Measurements from ENCODE around the gene RMND1. TPM values are rescaled to one million over a fixed set of nuclear protein-coding genes. Genes with fewer than 3 reads are reported as not detected.
"Not testable (repeated sequence)": the region's sequence is repeated elsewhere in the genome, so short reads cannot be mapped to it uniquely, and the experiment has no call there.

The RMND1 gene
- polyA plus RNA-seq, 2 donors: 9.6 to 10.6 TPM

DNA sequence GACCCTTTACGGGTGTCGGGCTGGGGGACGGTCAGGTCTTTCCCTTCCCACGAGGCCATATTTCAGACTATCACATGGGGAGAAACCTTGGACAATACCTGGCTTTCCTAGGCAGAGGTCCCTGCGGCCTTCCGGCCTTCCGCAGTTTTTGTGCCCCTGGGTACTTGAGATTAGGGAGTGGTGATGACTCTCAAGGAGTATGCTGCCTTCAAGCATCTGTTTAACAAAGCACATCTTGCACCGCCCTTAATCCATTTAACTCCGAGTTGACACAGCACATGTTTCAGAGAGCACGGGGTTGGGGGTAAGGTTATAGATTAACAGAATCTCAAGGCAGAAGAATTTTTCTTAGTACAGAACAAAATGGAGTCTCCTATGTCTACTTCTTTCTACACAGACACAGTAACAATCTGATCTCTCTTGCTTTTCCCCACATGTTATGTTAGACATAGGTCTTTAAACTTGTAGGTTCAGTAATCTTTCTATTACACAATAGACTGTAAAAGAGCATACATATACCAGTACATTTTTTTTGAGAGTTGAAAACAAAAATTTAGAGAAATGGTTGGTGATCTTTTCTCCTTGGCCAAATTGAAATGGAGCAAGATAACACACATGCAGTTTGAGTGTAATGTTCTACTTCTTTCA lies 3.9 kb upstream of the RMND1 start:
- WGBS, 2 donors: 57 to 68% methylated on average over 6 to 7 of the region's 10 CpGs
- not testable (repeated sequence) for H3K27me3 ChIP-seq (ENCODE audit: control insufficient read depth in 1 of 2, insufficient read depth in 2 of 2, low read length in 2 of 2); H3K4me1 ChIP-seq (ENCODE audit: control insufficient read depth in 2 of 2, insufficient read depth in 2 of 2, low read length in 1 of 2); H3K27ac ChIP-seq (ENCODE audit: low read depth in 2 of 2, low read length in 1 of 2); H3K9me3 ChIP-seq (ENCODE audit: control insufficient read depth in 2 of 2, insufficient read depth in 1 of 2, low read depth in 1 of 2, low read length in 1 of 2); H3K36me3 ChIP-seq (ENCODE audit: control insufficient read depth in 2 of 2, insufficient read depth in 2 of 2, low read length in 1 of 2); H3K4me3 ChIP-seq (ENCODE audit: low read depth in 1 of 2, low read length in 2 of 2)

GRCh38 chr6:151452750-151453427 lies 963 bp upstream of the RMND1 start:
- H3K9me3 ChIP-seq (ENCODE audit: control insufficient read depth in 2 of 2, insufficient read depth in 1 of 2, low read depth in 1 of 2, low read length in 1 of 2): no peaks in the 10 kb centered on the region
- peak overlapping the region; percentile 96 to 97 for H3K27ac ChIP-seq (ENCODE audit: low read depth in 2 of 2, low read length in 1 of 2)
- 0 to 1% methylated on average over 24 of the region's 24 CpGs for WGBS, 2 donors
- no peaks in the 10 kb centered on the region for H3K27me3 ChIP-seq (ENCODE audit: control insufficient read depth in 1 of 2, insufficient read depth in 2 of 2, low read length in 2 of 2)
- no peaks in the 10 kb centered on the region for H3K4me1 ChIP-seq (ENCODE audit: control insufficient read depth in 2 of 2, insufficient read depth in 2 of 2, low read length in 1 of 2)
- peak overlapping the region; percentile 76 to 95 for H3K4me3 ChIP-seq (ENCODE audit: low read depth in 1 of 2, low read length in 2 of 2)
- peaks cover 0 to 4% of the 10 kb centered on the region in 2 donors for H3K36me3 ChIP-seq (ENCODE audit: control insufficient read depth in 2 of 2, insufficient read depth in 2 of 2, low read length in 1 of 2)

- Histone ChIP-seq H3K4me1 (ENCODE audit: control insufficient read depth in 2 of 2, insufficient read depth in 2 of 2, low read length in 1 of 2) (no peaks in the 10 kb centered on the region), H3K9me3 (ENCODE audit: control insufficient read depth in 2 of 2, insufficient read depth in 1 of 2, low read depth in 1 of 2, low read length in 1 of 2) (no peaks in the 10 kb centered on the region), H3K36me3 (ENCODE audit: control insufficient read depth in 2 of 2, insufficient read depth in 2 of 2, low read length in 1 of 2) (peaks cover 0 to 4% of the 10 kb centered on the region in 2 donors), H3K27me3 (ENCODE audit: control insufficient read depth in 1 of 2, insufficient read depth in 2 of 2, low read length in 2 of 2) (no peaks in the 10 kb centered on the region), H3K4me3 (ENCODE audit: low read depth in 1 of 2, low read length in 2 of 2) (peak overlapping the region; percentile 68 to 95), H3K27ac (ENCODE audit: low read depth in 2 of 2, low read length in 1 of 2) (peak overlapping the region; percentile 70 to 97)
- 0 to 2% methylated on average over 22 of the region's 22 CpGs for WGBS, 2 donors
Observed at GRCh38 chr6:151451417-151451949, 443 bp downstream of the RMND1 start.

GRCh38 chr6:151450928-151451327 lies 998 bp downstream of the RMND1 start:
- H3K9me3 ChIP-seq (ENCODE audit: control insufficient read depth in 2 of 2, insufficient read depth in 1 of 2, low read depth in 1 of 2, low read length in 1 of 2); H3K36me3 ChIP-seq (ENCODE audit: control insufficient read depth in 2 of 2, insufficient read depth in 2 of 2, low read length in 1 of 2); H3K27ac ChIP-seq (ENCODE audit: low read depth in 2 of 2, low read length in 1 of 2); H3K27me3 ChIP-seq (ENCODE audit: control insufficient read depth in 1 of 2, insufficient read depth in 2 of 2, low read length in 2 of 2); H3K4me1 ChIP-seq (ENCODE audit: control insufficient read depth in 2 of 2, insufficient read depth in 2 of 2, low read length in 1 of 2): not testable (repeated sequence)
- peak overlapping the region in 1 of 2 donors; percentile 95 for H3K4me3 ChIP-seq (ENCODE audit: low read depth in 1 of 2, low read length in 2 of 2)
- 24 to 28% methylated on average over 3 to 6 of the region's 6 CpGs for WGBS, 2 donors

DNA sequence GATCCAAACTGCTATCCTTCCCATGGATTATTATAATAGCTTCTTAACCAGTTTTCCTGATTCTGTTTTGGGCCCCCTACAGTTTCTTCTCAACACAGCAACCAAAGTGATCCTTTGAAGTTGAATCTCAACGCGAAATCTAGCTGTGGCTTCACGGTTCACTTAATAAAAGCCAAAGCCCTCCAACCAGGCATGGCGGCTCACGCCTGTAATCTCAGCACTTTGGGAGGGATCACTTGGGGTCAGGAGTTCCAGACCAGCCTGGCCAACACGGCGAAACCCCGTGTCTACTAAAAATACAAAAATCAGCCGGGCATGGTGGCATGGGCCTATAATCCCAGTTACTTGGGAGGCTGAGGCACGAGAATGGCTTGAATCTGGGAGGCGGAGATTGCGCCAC lies 3.3 kb downstream of the RMND1 start:
- H3K36me3 ChIP-seq (ENCODE audit: control insufficient read depth in 2 of 2, insufficient read depth in 2 of 2, low read length in 1 of 2): peaks cover 3 to 4% of the 10 kb centered on the region in 2 donors
- no peaks in the 10 kb centered on the region for H3K27me3 ChIP-seq (ENCODE audit: control insufficient read depth in 1 of 2, insufficient read depth in 2 of 2, low read length in 2 of 2)
- H3K9me3 ChIP-seq (ENCODE audit: control insufficient read depth in 2 of 2, insufficient read depth in 1 of 2, low read depth in 1 of 2, low read length in 1 of 2): no peaks in the 10 kb centered on the region
- H3K27ac ChIP-seq (ENCODE audit: low read depth in 2 of 2, low read length in 1 of 2): no peak overlapping the region
- 95 to 97% methylated on average over 12 of the region's 12 CpGs for WGBS, 2 donors
- no peak overlapping the region for H3K4me3 ChIP-seq (ENCODE audit: low read depth in 1 of 2, low read length in 2 of 2)
- H3K4me1 ChIP-seq (ENCODE audit: control insufficient read depth in 2 of 2, insufficient read depth in 2 of 2, low read length in 1 of 2): no peaks in the 10 kb centered on the region

GRCh38 chr6:151447237-151447636 lies 4.7 kb downstream of the RMND1 start:
- 92 to 94% methylated on average over 4 of the region's 4 CpGs for WGBS, 2 donors
- H3K27ac ChIP-seq (ENCODE audit: low read depth in 2 of 2, low read length in 1 of 2): no peak overlapping the region

DNA sequence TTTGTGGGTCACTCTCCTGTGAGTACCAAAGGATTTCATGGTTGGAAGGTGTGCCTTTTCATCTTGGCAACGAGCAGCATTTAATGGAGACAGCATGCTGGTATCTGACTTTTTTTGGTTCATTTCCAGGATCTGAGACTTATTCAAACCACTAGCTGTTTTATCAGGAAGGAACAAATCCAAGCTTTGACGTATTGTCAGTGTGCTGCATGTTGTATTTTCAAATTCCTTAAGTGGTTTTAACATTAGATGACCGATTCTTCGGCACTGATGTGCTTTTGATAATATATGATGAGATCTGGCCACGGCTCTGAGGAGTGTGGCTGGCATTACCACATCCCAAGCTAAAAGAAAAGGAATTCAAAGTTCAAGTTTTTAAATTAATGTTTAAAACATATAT lies 6.4 kb downstream of the RMND1 start:
- H3K4me3 ChIP-seq (ENCODE audit: low read depth in 1 of 2, low read length in 2 of 2): no peak overlapping the region
- no peak overlapping the region for H3K27ac ChIP-seq (ENCODE audit: low read depth in 2 of 2, low read length in 1 of 2)
- H3K36me3 ChIP-seq (ENCODE audit: control insufficient read depth in 2 of 2, insufficient read depth in 2 of 2, low read length in 1 of 2): peaks cover 3 to 4% of the 10 kb centered on the region in 2 donors
- no peaks in the 10 kb centered on the region for H3K27me3 ChIP-seq (ENCODE audit: control insufficient read depth in 1 of 2, insufficient read depth in 2 of 2, low read length in 2 of 2)
- H3K9me3 ChIP-seq (ENCODE audit: control insufficient read depth in 2 of 2, insufficient read depth in 1 of 2, low read depth in 1 of 2, low read length in 1 of 2): no peaks in the 10 kb centered on the region
- H3K4me1 ChIP-seq (ENCODE audit: control insufficient read depth in 2 of 2, insufficient read depth in 2 of 2, low read length in 1 of 2): no peaks in the 10 kb centered on the region
- WGBS, 2 donors: 36 to 44% methylated on average over 5 of the region's 5 CpGs

More at GRCh38 chr6:151447237-151447636, 4.7 kb downstream of the RMND1 start:
- H3K27me3 ChIP-seq (ENCODE audit: control insufficient read depth in 1 of 2, insufficient read depth in 2 of 2, low read length in 2 of 2): no peaks in the 10 kb centered on the region
- no peaks in the 10 kb centered on the region for H3K4me1 ChIP-seq (ENCODE audit: control insufficient read depth in 2 of 2, insufficient read depth in 2 of 2, low read length in 1 of 2)
- H3K36me3 ChIP-seq (ENCODE audit: control insufficient read depth in 2 of 2, insufficient read depth in 2 of 2, low read length in 1 of 2): peaks cover 3 to 4% of the 10 kb centered on the region in 2 donors
- H3K9me3 ChIP-seq (ENCODE audit: control insufficient read depth in 2 of 2, insufficient read depth in 1 of 2, low read depth in 1 of 2, low read length in 1 of 2): no peaks in the 10 kb centered on the region
- H3K4me3 ChIP-seq (ENCODE audit: low read depth in 1 of 2, low read length in 2 of 2): no peak overlapping the region

DNA sequence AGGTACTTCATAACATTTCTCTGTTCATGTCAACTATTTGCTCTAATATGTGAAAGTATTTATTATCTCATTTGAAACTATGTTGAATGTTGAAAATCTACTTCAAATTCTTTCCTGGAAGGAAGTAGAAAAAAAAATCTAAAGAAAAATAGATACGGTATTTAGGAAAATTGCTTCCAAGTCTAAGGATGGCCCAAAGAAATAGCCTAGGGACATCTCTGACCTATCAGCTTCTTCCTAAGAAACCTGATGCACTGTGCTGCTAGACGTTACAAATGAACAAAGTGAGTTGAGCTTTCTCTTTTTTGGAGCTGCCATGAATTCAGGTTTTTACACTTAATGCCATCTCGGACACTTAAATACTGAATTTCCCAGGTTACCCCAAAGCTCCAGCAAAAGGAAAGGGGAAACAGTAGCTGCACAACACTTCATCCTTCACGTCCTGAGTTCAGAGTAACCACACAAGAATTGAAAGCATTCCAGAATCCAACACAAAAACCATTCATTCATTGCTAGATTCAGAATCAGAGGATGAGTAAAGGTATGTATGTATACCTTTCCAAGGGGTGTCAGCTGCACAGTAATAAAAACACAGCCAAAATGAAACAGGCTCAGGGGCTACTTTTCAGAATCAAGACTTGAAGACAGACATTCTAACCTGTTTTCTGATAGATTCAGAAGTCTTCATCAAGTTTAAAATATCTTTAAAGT lies 7.9 kb downstream of the RMND1 start:
- Histone ChIP-seq H3K4me1 (ENCODE audit: control insufficient read depth in 2 of 2, insufficient read depth in 2 of 2, low read length in 1 of 2) (no peaks in the 10 kb centered on the region), H3K27me3 (ENCODE audit: control insufficient read depth in 1 of 2, insufficient read depth in 2 of 2, low read length in 2 of 2) (no peaks in the 10 kb centered on the region), H3K27ac (ENCODE audit: low read depth in 2 of 2, low read length in 1 of 2) (no peak overlapping the region), H3K4me3 (ENCODE audit: low read depth in 1 of 2, low read length in 2 of 2) (no peak overlapping the region), H3K36me3 (ENCODE audit: control insufficient read depth in 2 of 2, insufficient read depth in 2 of 2, low read length in 1 of 2) (peaks cover 3 to 4% of the 10 kb centered on the region in 2 donors), H3K9me3 (ENCODE audit: control insufficient read depth in 2 of 2, insufficient read depth in 1 of 2, low read depth in 1 of 2, low read length in 1 of 2) (no peaks in the 10 kb centered on the region)
- 72 to 76% methylated on average over 4 of the region's 4 CpGs for WGBS, 2 donors

GRCh38 chr6:151443454-151443853 lies 8.5 kb downstream of the RMND1 start:
- Histone ChIP-seq H3K36me3 (ENCODE audit: control insufficient read depth in 2 of 2, insufficient read depth in 2 of 2, low read length in 1 of 2) (peaks cover 3% of the 10 kb centered on the region in 2 donors), H3K4me3 (ENCODE audit: low read depth in 1 of 2, low read length in 2 of 2) (no peak overlapping the region), H3K27ac (ENCODE audit: low read depth in 2 of 2, low read length in 1 of 2) (no peak overlapping the region), H3K4me1 (ENCODE audit: control insufficient read depth in 2 of 2, insufficient read depth in 2 of 2, low read length in 1 of 2) (no peaks in the 10 kb centered on the region), H3K9me3 (ENCODE audit: control insufficient read depth in 2 of 2, insufficient read depth in 1 of 2, low read depth in 1 of 2, low read length in 1 of 2) (no peaks in the 10 kb centered on the region), H3K27me3 (ENCODE audit: control insufficient read depth in 1 of 2, insufficient read depth in 2 of 2, low read length in 2 of 2) (no peaks in the 10 kb centered on the region)
- 78 to 84% methylated on average over 5 of the region's 5 CpGs for WGBS, 2 donors

Measured in esophagus (tissue), 2 donors.